ENCODE results near the gene ZNF777.
A peak's percentile ranks its signal among the peaks of the same experiment; 100 is the strongest.

Gene ZNF777

DNA sequence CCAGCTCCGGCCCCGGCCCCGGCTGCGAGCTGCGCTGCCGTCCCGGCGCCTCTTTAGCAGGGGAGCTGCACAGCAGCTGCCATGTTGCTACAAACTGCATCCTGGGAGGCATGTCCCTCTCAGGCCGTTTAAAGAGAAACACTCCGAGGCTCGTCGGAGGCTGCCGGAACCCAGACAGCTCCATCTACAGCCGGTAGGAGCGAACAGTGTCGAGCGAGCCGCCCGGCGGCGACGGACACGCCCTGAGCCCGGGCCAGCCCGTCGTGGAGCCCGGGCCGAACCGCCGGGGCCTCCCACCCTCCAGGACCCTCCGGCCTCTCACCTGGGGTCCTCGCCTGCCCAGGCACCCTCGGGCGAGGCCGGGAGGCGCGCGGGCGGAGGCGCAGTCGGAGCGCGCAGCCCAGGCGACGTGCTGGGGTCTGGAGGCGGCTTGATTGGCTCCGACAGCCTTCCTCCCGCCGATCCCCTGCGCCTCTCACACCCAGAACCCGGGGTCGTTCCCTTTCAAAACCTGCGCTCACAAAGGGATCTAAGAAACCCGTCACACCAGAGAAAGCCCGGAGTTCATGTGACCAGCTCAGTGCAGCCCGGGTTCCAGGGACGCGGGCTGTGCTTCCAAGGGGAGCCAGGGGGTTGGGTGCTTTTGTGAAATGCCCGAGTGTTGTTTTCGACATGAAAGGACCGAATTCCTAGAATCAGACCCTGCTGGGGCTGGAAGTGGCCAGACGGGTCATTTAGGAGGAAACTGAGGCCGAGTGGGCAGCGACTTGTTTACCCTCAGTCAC, at the start of gene ZNF777:
Gene ZNF777, minus strand, starts transcription at position 570 of the 785 bp plus-strand sequence. CDS start 5,040 bp downstream, outside the sequence.
- peak; percentile 61 for DNase-seq (ENCODE audit: low read depth)

DNA sequence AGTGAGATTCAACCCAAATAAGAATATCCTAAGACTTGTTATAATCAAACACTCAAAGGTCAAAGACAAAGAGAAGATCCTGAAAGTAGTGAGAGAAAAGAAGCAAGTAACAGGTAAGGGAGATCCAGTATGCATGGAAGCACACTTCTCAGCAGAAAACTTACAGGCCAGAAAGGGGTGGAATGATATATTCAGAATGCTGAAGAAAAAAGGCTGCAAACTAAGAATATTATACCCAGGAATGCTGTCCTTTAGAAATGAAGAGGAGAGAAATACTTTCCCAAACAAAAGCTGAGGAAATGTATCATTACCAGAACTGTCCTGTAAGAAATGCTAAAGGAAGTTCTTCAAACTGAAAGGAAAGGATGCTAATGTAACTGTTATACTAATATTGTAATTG, 49.4 kb upstream of the ZNF777 start:
- DNase-seq (ENCODE audit: low read depth), result no peak
- TF ChIP-seq, protein P1, sequence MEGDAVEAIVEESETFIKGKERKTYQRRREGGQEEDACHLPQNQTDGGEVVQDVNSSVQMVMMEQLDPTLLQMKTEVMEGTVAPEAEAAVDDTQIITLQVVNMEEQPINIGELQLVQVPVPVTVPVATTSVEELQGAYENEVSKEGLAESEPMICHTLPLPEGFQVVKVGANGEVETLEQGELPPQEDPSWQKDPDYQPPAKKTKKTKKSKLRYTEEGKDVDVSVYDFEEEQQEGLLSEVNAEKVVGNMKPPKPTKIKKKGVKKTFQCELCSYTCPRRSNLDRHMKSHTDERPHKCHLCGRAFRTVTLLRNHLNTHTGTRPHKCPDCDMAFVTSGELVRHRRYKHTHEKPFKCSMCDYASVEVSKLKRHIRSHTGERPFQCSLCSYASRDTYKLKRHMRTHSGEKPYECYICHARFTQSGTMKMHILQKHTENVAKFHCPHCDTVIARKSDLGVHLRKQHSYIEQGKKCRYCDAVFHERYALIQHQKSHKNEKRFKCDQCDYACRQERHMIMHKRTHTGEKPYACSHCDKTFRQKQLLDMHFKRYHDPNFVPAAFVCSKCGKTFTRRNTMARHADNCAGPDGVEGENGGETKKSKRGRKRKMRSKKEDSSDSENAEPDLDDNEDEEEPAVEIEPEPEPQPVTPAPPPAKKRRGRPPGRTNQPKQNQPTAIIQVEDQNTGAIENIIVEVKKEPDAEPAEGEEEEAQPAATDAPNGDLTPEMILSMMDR (IDR thresholded peaks at IDR 0.05; ENCODE audit: low read depth, low read length, missing control alignments), result no peak
- no peak overlapping the region for H3K4me3 ChIP-seq (ENCODE audit: low read depth, low read length)

More for the DNA sequence above, at the start of gene ZNF777:
- TF ChIP-seq, protein P1 (IDR thresholded peaks at IDR 0.05; ENCODE audit: low read depth, low read length, missing control alignments), result peak; percentile 55
- H3K4me3 ChIP-seq (ENCODE audit: low read depth, low read length), result peak within 1 kb of the TSS; percentile 88

DNA sequence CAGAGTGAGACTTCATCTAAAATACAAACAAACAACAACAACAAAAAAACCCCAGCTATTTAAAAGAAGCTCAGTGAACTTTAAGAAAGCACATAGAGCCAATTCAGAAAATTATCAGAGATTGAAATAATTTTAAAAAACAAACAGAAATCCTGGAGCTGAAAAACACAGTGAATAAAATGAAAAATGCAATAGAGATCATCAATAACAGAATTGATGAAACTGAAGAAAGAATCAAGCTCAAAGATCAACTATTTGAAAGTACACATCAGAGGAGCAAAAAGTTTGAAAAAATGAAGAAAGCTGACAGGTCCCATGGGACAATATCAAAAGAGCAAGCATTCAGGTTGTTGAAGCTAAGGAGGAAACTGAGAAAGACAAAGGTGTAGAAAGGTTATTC, 48.9 kb upstream of the ZNF777 start:
- no peak overlapping the region for H3K4me3 ChIP-seq (ENCODE audit: low read depth, low read length)
- TF ChIP-seq, protein P1 (IDR thresholded peaks at IDR 0.05; ENCODE audit: low read depth, low read length, missing control alignments), result no peak
- no peak for DNase-seq (ENCODE audit: low read depth)

DNA sequence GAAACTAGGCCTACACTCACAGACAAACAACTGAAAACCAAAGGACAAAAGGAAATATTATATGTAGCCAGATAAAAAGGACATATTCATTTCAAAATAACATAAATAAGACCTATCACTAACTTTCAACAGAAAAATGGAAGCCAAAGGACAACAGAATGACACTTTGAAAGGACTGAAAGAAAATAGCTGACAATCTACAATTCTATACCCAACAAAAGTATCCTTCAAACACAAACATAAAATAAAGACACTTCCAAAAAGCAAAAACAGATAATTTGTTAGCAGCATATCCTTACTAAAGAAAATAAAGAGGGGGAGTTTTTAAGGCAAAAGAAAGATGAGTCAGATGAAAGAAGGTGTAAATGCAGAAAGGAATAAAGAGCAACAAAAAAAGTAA, 44.7 kb upstream of the ZNF777 start:
- TF ChIP-seq, protein P1 (IDR thresholded peaks at IDR 0.05; ENCODE audit: low read depth, low read length, missing control alignments), result no peak
- no peak for DNase-seq (ENCODE audit: low read depth)
- H3K4me3 ChIP-seq (ENCODE audit: low read depth, low read length), result no peak overlapping the region

DNA sequence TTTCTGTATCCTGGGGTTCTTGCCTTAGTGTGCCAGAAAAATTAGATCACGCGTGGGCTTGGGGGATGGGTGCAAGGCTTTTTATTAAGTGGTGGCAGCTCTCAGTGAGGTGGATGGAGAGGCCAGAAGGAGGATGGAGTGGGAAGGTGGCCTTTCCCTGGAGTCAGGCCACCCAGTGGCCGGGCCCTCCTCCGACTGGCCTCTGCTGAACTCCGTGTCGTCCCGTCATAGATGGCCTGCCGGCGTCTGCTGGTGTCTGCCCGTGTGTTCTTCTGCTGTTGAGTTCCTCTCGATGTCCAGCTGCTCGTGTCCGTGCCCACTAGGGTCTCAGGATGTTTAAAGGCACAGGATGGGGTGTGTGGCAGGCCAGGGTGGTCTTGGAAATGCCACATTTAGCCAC, 40.8 kb upstream of the ZNF777 start:
- DNase-seq (ENCODE audit: low read depth), result no peak
- no peak overlapping the region for H3K4me3 ChIP-seq (ENCODE audit: low read depth, low read length)
- TF ChIP-seq, protein P1 (IDR thresholded peaks at IDR 0.05; ENCODE audit: low read depth, low read length, missing control alignments), result no peak

DNA sequence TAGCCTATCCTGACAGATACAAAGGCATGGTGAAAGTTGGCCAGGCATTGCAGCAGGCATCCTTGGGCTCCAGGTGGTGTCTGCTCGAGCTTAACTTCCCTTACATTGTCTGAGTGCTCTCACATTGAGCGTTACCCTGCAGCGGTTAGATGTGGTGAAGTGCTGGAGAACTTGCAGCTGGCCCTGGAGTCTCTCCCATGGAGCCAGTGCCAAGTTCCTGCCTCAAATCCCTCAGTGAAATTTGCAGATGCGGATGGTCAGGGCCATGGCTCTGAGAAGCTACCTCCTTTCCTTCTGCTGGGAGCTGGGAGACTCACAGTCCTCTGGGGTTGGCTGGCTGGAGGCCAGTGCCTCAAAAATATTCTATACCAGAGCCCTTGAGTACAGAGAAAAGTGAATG, 40.0 kb upstream of the ZNF777 start:
- TF ChIP-seq, protein P1 (IDR thresholded peaks at IDR 0.05; ENCODE audit: low read depth, low read length, missing control alignments), result no peak
- no peak overlapping the region for H3K4me3 ChIP-seq (ENCODE audit: low read depth, low read length)
- no peak for DNase-seq (ENCODE audit: low read depth)

DNA sequence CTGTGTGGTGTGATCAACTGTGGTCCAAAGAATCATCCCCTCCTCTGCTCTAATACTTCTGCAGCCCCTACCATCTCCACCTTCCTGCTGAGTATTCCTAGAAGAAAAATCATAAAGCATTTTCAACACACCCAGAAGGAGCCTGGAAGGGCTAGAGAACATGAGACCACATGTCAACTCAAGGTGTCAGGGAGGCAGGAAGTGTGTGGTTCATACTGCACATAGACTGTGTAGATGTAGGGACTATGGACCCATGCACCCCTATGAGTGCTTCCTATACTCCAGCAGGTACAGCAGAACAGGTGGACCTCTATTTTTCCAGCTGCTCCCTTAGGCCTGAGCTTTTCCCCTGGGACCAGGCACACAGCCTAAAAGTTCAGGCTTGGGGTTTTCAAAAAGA, 39.3 kb upstream of the ZNF777 start:
- H3K4me3 ChIP-seq (ENCODE audit: low read depth, low read length), result no peak overlapping the region
- no peak for DNase-seq (ENCODE audit: low read depth)
- TF ChIP-seq, protein P1 (IDR thresholded peaks at IDR 0.05; ENCODE audit: low read depth, low read length, missing control alignments), result no peak
